DND-41 (cell line): ENCODE data around the gene FBRS.

ENCODE experiments used
- EZH2 ChIP-seq: IDR thresholded peaks from 3 replicates; pipeline ENCODE4 v1.6.1; 2012; ENCODE audit warnings: borderline replicate concordance, low read depth, mild to moderate bottlenecking, moderate library complexity, low read length, inconsistent platforms; ENCODE audit not compliant: severe bottlenecking
- TF ChIP-seq, protein P1 (sequence below): IDR thresholded peaks from 2 replicates; pipeline ENCODE4 v1.5.1; 2012; ENCODE audit warnings: borderline replicate concordance, low read length, moderate library complexity, mild to moderate bottlenecking; ENCODE audit not compliant: poor library complexity, severe bottlenecking; ENCODE audit errors: extremely low read depth

DNA sequence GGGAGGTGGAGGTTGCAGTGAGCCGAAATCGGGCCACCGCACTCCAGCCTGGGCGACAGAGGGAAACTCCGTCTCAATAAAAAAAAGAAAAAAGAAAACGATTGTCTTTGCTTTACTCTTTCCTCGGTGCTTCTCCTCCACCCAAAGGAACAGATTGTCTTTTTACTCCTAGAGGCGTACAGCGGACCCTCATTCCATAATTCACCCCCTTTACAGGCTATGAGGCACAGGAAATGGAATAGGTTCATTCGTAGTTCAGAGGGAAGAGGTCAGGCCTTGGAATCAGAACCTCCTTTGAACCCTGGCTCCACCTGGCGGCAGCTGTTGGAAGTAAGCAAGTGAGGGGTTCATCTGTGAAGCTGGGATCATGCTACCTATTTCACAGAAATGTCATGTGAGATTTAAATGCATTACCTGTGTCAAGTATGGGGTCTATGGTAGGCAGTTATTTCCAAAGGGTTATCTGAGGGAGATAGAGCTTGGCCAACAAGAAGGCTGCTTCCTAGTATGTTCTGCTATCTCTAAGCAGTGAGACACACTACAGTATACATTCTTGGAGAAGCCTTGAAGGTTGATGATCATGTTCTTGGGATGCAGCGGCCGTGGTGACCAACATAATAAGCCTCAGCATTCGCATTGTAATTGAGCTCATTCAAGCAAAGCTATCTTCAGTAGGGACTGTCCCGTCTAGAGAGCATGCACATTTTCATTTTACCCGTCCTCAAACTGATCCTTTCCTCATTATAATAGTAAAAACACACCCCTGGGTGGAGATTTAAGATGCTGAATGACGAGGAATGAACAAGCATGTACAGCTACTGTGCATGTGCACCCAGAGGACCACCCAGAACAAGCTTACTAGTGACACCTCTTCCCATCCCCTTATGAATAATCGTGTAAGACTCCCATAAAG, 29.3 kb upstream of the FBRS start:
- TF ChIP-seq, protein P1, sequence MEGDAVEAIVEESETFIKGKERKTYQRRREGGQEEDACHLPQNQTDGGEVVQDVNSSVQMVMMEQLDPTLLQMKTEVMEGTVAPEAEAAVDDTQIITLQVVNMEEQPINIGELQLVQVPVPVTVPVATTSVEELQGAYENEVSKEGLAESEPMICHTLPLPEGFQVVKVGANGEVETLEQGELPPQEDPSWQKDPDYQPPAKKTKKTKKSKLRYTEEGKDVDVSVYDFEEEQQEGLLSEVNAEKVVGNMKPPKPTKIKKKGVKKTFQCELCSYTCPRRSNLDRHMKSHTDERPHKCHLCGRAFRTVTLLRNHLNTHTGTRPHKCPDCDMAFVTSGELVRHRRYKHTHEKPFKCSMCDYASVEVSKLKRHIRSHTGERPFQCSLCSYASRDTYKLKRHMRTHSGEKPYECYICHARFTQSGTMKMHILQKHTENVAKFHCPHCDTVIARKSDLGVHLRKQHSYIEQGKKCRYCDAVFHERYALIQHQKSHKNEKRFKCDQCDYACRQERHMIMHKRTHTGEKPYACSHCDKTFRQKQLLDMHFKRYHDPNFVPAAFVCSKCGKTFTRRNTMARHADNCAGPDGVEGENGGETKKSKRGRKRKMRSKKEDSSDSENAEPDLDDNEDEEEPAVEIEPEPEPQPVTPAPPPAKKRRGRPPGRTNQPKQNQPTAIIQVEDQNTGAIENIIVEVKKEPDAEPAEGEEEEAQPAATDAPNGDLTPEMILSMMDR = peak; percentile 98
- no peak for TF ChIP-seq EZH2
